Tibial artery (tissue), 4 donors: Measurements from ENCODE around the gene CYB5R3.
"Not testable (repeated sequence)": the region's sequence is repeated elsewhere in the genome, so short reads cannot be mapped to it uniquely, and the experiment has no call there.

Experiments
- DNase-seq, 2 donors: peaks; one replicate each; pipeline ENCODE4 v3.0.0-alpha.2; 2019
- H3K27ac ChIP-seq, 2 donors: fragments of 200-600 bp; sonication (generic) in 1 of 2; 1 replicate in 1 of 2; 2 replicates in 1 of 2; pipeline ENCODE4 v1.5.1; 2018 to 2019; ENCODE audit warnings: mild to moderate bottlenecking in 1 of 2
- H3K27me3 ChIP-seq, 2 donors: fragments of 200-600 bp; sonication (generic) in 1 of 2; one replicate each; pipeline versions ENCODE4 v1.5.1 to v1.6.0; 2016 to 2019
- H3K36me3 ChIP-seq, 3 donors: fragments of 200-600 bp; sonication (generic) in 2 of 3; one replicate each; pipeline ENCODE4 v1.5.1; 2016 to 2019; ENCODE audit warnings: mild to moderate bottlenecking in 2 of 3
- H3K4me1 ChIP-seq, 4 donors: fragments of 200-600 bp; sonication (generic) in 2 of 4; 1 replicate in 3 of 4; 2 replicates in 1 of 4; pipeline ENCODE4 v1.5.1; 2016 to 2019
- H3K4me3 ChIP-seq, 2 donors: fragments of 200-600 bp; sonication (generic) in 1 of 2; 1 replicate in 1 of 2; 2 replicates in 1 of 2; pipeline ENCODE4 v1.5.1; 2018 to 2019; ENCODE audit warnings: mild to moderate bottlenecking in 2 of 2
- H3K9me3 ChIP-seq, 3 donors: fragments of 200-600 bp; sonication (generic) in 1 of 3; one replicate each; pipeline ENCODE4 v1.5.1; 2016 to 2019
- CTCF ChIP-seq, 2 experiments: fragments of 200-600 bp in 1 of 2; fragments of 450-650 bp in 1 of 2; IDR thresholded peaks; one replicate each; pipeline ENCODE4 v1.5.1; 2017 to 2019; ENCODE audit warnings: antibody characterized with exemption in 2 of 2, mild to moderate bottlenecking in 1 of 2, moderate library complexity in 1 of 2
- intact Hi-C: fragments of 100-400 bp; cut with DNase I; formaldehyde crosslinking; loops from one replicate; pipeline ENCODE4 v1.15.0; 2023; ENCODE audit warnings: low total_unique reads

Gene CYB5R3

GRCh38 chr22:42682113-42682851 is 33.1 kb upstream of the CYB5R3 start:
- intact Hi-C loops: no loop called here
- TF ChIP-seq CTCF (IDR thresholded peaks at IDR 0.05): no peak
- peaks cover 0 to 79% (median 58%) of the 10 kb centered on the region in 4 donors for H3K4me1 ChIP-seq
- H3K27me3 ChIP-seq: no peaks in the 10 kb centered on the region
- H3K27ac ChIP-seq: peak overlapping the region; percentile 89 to 96
- DNase-seq: peak in 1 of 2 donors; percentile 62
- H3K4me3 ChIP-seq: no peak overlapping the region
- H3K36me3 ChIP-seq: no peaks in the 10 kb centered on the region
- H3K9me3 ChIP-seq: no peaks in the 10 kb centered on the region

DNA sequence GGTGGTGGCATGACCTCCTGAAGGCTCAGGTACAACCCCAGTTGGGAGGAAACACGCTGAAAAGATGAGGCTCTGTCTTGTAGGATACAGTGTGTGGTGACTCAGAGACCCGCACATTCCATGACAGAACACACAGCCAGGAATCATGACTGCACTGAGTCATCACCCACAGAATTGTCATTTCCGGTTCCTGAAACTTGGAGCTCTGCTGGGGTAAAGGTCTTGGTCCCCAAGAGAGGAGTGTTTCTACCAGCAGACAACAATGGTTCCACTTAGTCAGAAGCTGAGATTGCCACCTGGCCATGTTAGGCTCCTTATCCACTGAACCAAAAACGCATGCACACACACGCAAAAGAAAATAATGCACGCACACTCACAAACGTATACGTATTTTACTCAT is 31.5 kb upstream of the CYB5R3 start:
- intact Hi-C loops: no loop called here
- no peak overlapping the region for H3K4me3 ChIP-seq
- no peak overlapping the region for H3K27ac ChIP-seq
- TF ChIP-seq CTCF (IDR thresholded peaks at IDR 0.05): no peak
- no peaks in the 10 kb centered on the region for H3K36me3 ChIP-seq
- DNase-seq: peak in 1 of 2 donors; percentile 74
- H3K27me3 ChIP-seq: no peaks in the 10 kb centered on the region
- H3K9me3 ChIP-seq: no peaks in the 10 kb centered on the region
- peaks cover 0 to 79% (median 57%) of the 10 kb centered on the region in 4 donors for H3K4me1 ChIP-seq

DNA sequence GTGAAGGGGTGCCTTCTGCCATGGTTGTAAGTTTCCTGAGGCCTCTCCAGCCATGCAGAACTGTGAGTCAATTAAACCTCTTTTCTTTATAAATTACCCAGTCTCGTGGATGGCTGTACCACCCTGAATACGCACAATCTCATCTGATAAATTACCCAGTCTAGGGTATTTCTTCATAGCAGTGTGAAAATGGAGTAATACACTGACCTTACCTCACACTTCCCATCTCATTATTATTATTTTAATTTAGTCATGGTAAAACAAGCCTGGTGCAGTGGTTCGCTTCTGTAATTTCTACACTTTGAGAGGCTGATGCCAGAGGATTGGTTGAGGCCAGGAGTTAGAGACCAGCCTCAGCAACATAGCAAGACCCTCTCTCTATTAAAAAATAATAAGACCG is 30.5 kb upstream of the CYB5R3 start:
- no peaks in the 10 kb centered on the region for H3K36me3 ChIP-seq
- H3K4me3 ChIP-seq: no peak overlapping the region
- intact Hi-C loops: no loop called here
- peaks cover 0 to 79% (median 54%) of the 10 kb centered on the region in 4 donors for H3K4me1 ChIP-seq
- no peaks in the 10 kb centered on the region for H3K27me3 ChIP-seq
- TF ChIP-seq CTCF (IDR thresholded peaks at IDR 0.05): no peak
- H3K9me3 ChIP-seq: no peaks in the 10 kb centered on the region
- no peak overlapping the region for H3K27ac ChIP-seq
- no peak for DNase-seq

DNA sequence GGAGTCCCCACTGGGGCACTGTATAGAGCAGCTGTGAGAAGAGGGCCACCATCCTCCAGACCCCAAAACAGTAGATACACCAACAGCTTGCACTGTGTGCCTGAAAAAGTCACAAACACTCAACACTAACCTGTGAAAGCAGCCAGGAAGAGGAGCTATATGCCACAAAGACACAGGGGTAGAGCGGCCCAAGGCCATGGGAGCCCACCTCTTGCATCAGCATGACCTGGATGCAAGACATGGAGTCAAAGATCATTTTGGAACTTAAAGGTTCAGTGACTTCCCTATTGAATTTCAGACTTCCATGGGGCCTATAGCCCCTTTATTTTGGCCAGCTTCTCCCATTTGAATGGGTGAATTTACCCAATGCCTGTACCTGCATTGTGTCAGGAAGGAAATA is 29.7 kb upstream of the CYB5R3 start:
- Histone ChIP-seq H3K27ac (no peak overlapping the region), H3K9me3 (no peaks in the 10 kb centered on the region), H3K4me3 (no peak overlapping the region), H3K36me3 (no peaks in the 10 kb centered on the region), H3K27me3 (no peaks in the 10 kb centered on the region), H3K4me1 (peaks cover 0 to 79% (median 51%) of the 10 kb centered on the region in 4 donors)
- no peak for DNase-seq
- intact Hi-C loops: no loop called here
- TF ChIP-seq CTCF (IDR thresholded peaks at IDR 0.05): no peak

DNA sequence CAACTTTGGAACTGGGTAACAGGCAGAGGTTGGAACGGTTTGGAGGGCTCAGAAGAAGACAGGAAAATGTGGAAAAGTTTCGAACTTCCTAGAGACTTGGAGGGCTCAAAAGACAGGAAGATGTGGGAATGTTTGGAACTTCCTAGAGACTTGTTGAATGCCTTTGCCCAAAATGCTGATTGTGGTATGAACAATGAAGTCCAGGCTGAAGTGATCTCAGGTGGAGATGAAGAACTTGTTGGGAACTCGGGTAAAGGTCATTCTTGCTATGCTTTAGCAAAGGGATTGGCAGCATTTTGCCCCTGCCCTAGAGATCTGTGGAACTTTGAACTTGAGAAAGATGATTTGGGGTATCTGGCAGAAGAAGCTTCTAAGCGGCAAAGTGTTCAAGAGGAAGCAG is 28.7 kb upstream of the CYB5R3 start:
- H3K27ac ChIP-seq, H3K27me3 ChIP-seq, DNase-seq, H3K9me3 ChIP-seq, intact Hi-C loops, H3K36me3 ChIP-seq, H3K4me3 ChIP-seq: not testable (repeated sequence)
- peaks cover 0 to 78% (median 48%) of the 10 kb centered on the region in 4 donors for H3K4me1 ChIP-seq

DNA sequence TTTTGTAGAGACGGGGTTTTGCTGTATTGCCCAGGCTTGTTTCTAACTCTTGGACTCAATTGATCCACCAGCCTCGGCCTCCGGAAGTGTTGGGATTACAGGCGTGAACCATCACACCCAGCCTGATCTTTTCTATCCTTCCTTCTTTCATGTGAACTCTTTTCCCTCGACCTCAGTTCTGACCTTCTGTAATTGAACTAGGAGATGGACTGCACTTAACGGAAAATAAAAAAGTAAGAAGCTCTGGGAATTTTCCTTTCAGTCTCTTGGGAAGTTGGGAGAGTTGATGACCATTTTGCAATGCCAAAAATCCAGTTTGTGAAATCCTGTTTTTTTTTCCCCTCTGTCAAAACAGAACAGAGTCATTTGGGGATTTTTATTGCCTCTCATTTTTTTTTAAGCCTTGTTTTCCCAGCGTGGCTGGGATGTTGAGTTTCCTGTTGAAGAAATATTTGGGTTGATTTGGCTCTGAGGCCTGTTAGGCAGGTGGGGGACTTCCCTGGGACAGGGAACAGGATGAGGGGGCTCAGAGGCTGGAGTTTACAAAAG is 26.9 kb upstream of the CYB5R3 start:
- Histone ChIP-seq H3K9me3 (no peaks in the 10 kb centered on the region), H3K4me1 (peaks cover 0 to 69% (median 40%) of the 10 kb centered on the region in 4 donors), H3K27me3 (no peaks in the 10 kb centered on the region), H3K4me3 (no peak overlapping the region), H3K27ac (peak overlapping the region; percentile 79 to 80), H3K36me3 (no peaks in the 10 kb centered on the region)
- DNase-seq: no peak
- TF ChIP-seq CTCF (IDR thresholded peaks at IDR 0.05): no peak
- intact Hi-C loops: no loop called here
